Measurements from ENCODE around the gene SYNDIG1. TPM values are rescaled to one million over a fixed set of nuclear protein-coding genes. Genes with fewer than 3 reads are reported as not detected.

Gene SYNDIG1
- total and polyA plus RNA-seq, 2 of the 4 experiments (the other 2 are of a cell fraction) = not detected

- no peaks in the 10 kb centered on the region for H3K9me1 ChIP-seq (ENCODE audit: insufficient read depth, low read length)
- no peak overlapping the region for H2AK5ac ChIP-seq (ENCODE audit: low read depth, low read length)
- no peaks in the 10 kb centered on the region for H3K36me3 ChIP-seq (ENCODE audit: control insufficient read depth, insufficient read depth, low read length)
- H3K9me3 ChIP-seq (ENCODE audit: control insufficient read depth, insufficient read depth, low read length) = no peaks in the 10 kb centered on the region
- no peak overlapping the region for H4K91ac ChIP-seq (ENCODE audit: insufficient read depth, low read depth, low read length)
- H4K5ac ChIP-seq (ENCODE audit: low read depth, low read length) = no peak overlapping the region
- H2BK120ac ChIP-seq (ENCODE audit: low read depth, low read length) = no peak overlapping the region
- no peak overlapping the region for H2BK20ac ChIP-seq (ENCODE audit: low read depth, low read length)
- H3K14ac ChIP-seq (replicated peaks; ENCODE audit: low read depth, low read length) = no peak overlapping the region
- H2AFZ ChIP-seq (replicated peaks; ENCODE audit: low read length, poor library complexity) = no peak overlapping the region
- intact Hi-C loops (cut with micrococcal nuclease) (no loop called here), in situ Hi-C loops (cut with MboI; ENCODE audit: low sequenced_read_pairs) (no loop called here), dilution Hi-C loops (cut with HindIII; ENCODE audit: low sequenced_read_pairs, unreplicated experiment) (no loop called here)
- POLR2A ChIA-PET (ENCODE audit: unreplicated experiment) = no interaction called here
- H3K4me1 ChIP-seq (ENCODE audit: control insufficient read depth, insufficient read depth, low read length) = no peaks in the 10 kb centered on the region
- ATAC-seq (ENCODE audit: low read depth) = no peak
- no peak overlapping the region for H2BK5ac ChIP-seq (ENCODE audit: low read depth, low read length, poor library complexity, severe bottlenecking)
- H3K18ac ChIP-seq (ENCODE audit: low read depth, low read length) = no peak overlapping the region
- no peak overlapping the region for H3K4me3 ChIP-seq (ENCODE audit: insufficient read depth, low read depth, low read length)
- no peaks in the 10 kb centered on the region for H3K27me3 ChIP-seq (ENCODE audit: control insufficient read depth, insufficient read depth, low read length)
- H4K8ac ChIP-seq (ENCODE audit: low read depth in 2 of 2, low read length in 2 of 2) = no peak overlapping the region
- H3K4me2 ChIP-seq (ENCODE audit: low read depth, low read length) = no peak overlapping the region
- DNase-seq = no peak
- no peak overlapping the region for H2BK15ac ChIP-seq (ENCODE audit: low read depth, low read length)
- H3K56ac ChIP-seq (ENCODE audit: extremely low read depth, insufficient read depth, low read length) = no peak overlapping the region
- no peaks in the 10 kb centered on the region for H4K20me1 ChIP-seq (ENCODE audit: insufficient read depth, low read length)
- H2AK9ac ChIP-seq (replicated peaks; ENCODE audit: low read depth, low read length, poor library complexity) = no peak overlapping the region
- CTCF ChIA-PET = no interaction called here
- no peak overlapping the region for H3K23ac ChIP-seq (ENCODE audit: low read depth, low read length)
- no peak overlapping the region for H3K9ac ChIP-seq (ENCODE audit: low read depth, low read length)
- no peak overlapping the region for H3K4ac ChIP-seq (ENCODE audit: low read depth, low read length)
- WGBS, 2 experiments (ENCODE audit: extremely low coverage in 2 of 2, insufficient read length in 1 of 2) = no CpG with 5 or more reads among the region's 4 CpGs
- BruUV-seq (replicated peaks) = no TSS peak
- H3K27ac ChIP-seq (ENCODE audit: insufficient read depth, low read length) = no peak overlapping the region
- no peak for TF ChIP-seq BHLHE40 (IDR thresholded peaks at IDR 0.05; ENCODE audit: low read depth, low read length)
- TF ChIP-seq MAZ (IDR thresholded peaks at IDR 0.05; ENCODE audit: borderline replicate concordance, low read depth, low read length) = no peak
- no peak for TF ChIP-seq CEBPB (IDR thresholded peaks at IDR 0.05; ENCODE audit: low read depth, low read length)
- no peak for TF ChIP-seq USF2 (IDR thresholded peaks at IDR 0.05; ENCODE audit: low read depth, low read length)
- TF ChIP-seq NFE2L2 (IDR thresholded peaks at IDR 0.05; ENCODE audit: low read depth, low read length) = no peak
- no peak for TF ChIP-seq FOS (IDR thresholded peaks at IDR 0.05; ENCODE audit: low read depth, low read length)
- no peak for TF ChIP-seq RCOR1 (IDR thresholded peaks at IDR 0.05; ENCODE audit: insufficient replicate concordance, low read length)
- TF ChIP-seq MAFK (IDR thresholded peaks at IDR 0.05; ENCODE audit: low read depth, low read length) = no peak
- no peaks in the 10 kb centered on the region for H3K79me1 ChIP-seq (ENCODE audit: low read depth in 1 of 2, low read length in 2 of 2)
Observed at GRCh38 chr20:24425523-24426135, 43.8 kb upstream of the SYNDIG1 start.

Measured in IMR-90 (cell line).